DMS 273 (cell line): ENCODE results near the gene LRRFIP1.
"Not testable (repeated sequence)": the region's sequence is repeated elsewhere in the genome, so short reads cannot be mapped to it uniquely, and the experiment has no call there.

ENCODE experiments used
- DNase-seq: peaks from one replicate; lab custom pipeline; 2025; ENCODE audit not compliant: unreplicated experiment; lab: John Stamatoyannopoulos, UW

Gene LRRFIP1

GRCh38 chr2:237743024-237743423 is 115.6 kb downstream of the LRRFIP1 start:
- no peak for DNase-seq

- no peak for DNase-seq
Observed at GRCh38 chr2:237743561-237744269, 116.3 kb downstream of the LRRFIP1 start.

GRCh38 chr2:237744270-237744612 is 116.9 kb downstream of the LRRFIP1 start:
- no peak for DNase-seq

- DNase-seq, result peak; percentile 79
Observed at GRCh38 chr2:237744613-237745249, 117.3 kb downstream of the LRRFIP1 start.

GRCh38 chr2:237745250-237745613 is 117.8 kb downstream of the LRRFIP1 start:
- DNase-seq, result no peak

GRCh38 chr2:237746302-237747080 is 119.1 kb downstream of the LRRFIP1 start:
- DNase-seq, result no peak

- DNase-seq, result no peak
Observed at GRCh38 chr2:237747189-237747588, 119.8 kb downstream of the LRRFIP1 start.

GRCh38 chr2:237749002-237749401 is 121.6 kb downstream of the LRRFIP1 start:
- no peak for DNase-seq

- DNase-seq, result no peak
Observed at GRCh38 chr2:237749961-237750360, 122.6 kb downstream of the LRRFIP1 start.

GRCh38 chr2:237750441-237750840 is 123.1 kb downstream of the LRRFIP1 start:
- DNase-seq, result not testable (repeated sequence)

GRCh38 chr2:237752761-237753165 is 125.4 kb downstream of the LRRFIP1 start:
- no peak for DNase-seq

GRCh38 chr2:237754182-237754581 is 126.8 kb downstream of the LRRFIP1 start:
- DNase-seq, result no peak

GRCh38 chr2:237754626-237755248 is 127.3 kb downstream of the LRRFIP1 start:
- no peak for DNase-seq

- no peak for DNase-seq
Observed at GRCh38 chr2:237757616-237758015, 130.2 kb downstream of the LRRFIP1 start.

- no peak for DNase-seq
Observed at GRCh38 chr2:237758185-237758584, 130.8 kb downstream of the LRRFIP1 start.

- DNase-seq, result no peak
Observed at GRCh38 chr2:237759176-237759575, 131.8 kb downstream of the LRRFIP1 start.

- DNase-seq, result no peak
Observed at GRCh38 chr2:237760506-237761502, 133.4 kb downstream of the LRRFIP1 start.

GRCh38 chr2:237762291-237763182 is 135.2 kb downstream of the LRRFIP1 start:
- DNase-seq, result not testable (repeated sequence)

GRCh38 chr2:237763812-237764211 is 136.4 kb downstream of the LRRFIP1 start:
- DNase-seq, result no peak
